Dermis microvascular lymphatic vessel endothelial cell (primary cell): Measurements from ENCODE around the gene CNMD. TPM values are rescaled to one million over a fixed set of nuclear protein-coding genes. Genes with fewer than 3 reads are reported as not detected.
"Not testable (repeated sequence)": the region's sequence is repeated elsewhere in the genome, so short reads cannot be mapped to it uniquely, and the experiment has no call there.

Experiments
- DNase-seq, 2 donors: peaks; one replicate each; pipeline versions ENCODE4 v3.0.0 to v3.0.0-alpha.2; 2010; ENCODE audit warnings: low read depth in 2 of 2
- total RNA-seq: library from RNA; depleted of rRNA; stranded (reverse); fragments of >200 nt; gene quantifications from 2 replicates; pipeline ENCODE4 v1.2.1, GENCODE V29; 2014

The CNMD gene
- total RNA-seq, 1 donor from 2014 or later = not detected

DNA sequence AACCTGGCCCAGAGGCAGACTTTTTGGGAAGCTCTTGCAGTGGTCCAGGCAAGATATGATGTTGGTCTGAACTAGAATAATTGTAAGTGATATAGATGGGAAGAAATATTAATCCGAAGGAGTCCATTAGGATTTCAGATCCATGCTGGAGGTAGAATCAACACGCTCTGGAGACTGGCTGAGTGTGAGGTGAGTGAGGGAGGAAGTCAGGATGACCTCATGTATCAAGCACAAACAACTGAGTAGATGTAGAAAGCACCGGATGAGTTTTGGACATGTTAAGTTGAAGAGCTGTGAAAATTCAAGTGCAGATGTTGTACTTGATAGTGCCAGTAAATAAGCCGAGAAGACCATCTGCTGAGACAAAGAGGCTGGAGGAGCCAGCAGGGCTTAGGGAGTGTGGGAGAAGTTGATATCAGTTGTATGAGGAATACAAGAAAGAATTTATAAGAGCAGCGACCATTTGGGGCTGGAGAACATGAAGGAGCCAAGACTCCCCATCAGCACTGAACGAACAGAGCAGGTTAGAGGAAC, 5.3 kb upstream of the CNMD start:
- no peak for DNase-seq

DNA sequence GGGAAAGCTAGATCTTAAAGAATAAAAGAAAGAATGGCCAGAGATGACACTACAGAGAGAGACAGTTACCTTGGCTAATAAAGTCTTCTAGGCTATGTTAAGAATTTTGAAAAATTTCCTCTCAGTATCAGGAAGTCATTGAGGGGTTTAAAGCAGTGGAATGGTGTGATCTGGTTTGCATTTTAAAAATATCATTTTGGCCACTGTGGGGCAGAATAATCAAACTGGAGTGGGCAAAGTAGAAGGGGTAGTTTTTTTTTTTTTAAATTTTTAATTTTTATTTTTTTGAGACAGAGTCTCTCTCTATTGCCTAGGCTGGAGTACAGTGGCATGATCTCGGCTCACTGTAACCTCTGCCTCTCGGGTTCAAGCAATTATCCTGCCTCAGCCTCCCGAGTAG, 4.4 kb upstream of the CNMD start:
- DNase-seq = no peak

- DNase-seq = no peak
Observed at GRCh38 chr13:52743569-52743968, 3.9 kb upstream of the CNMD start.

DNA sequence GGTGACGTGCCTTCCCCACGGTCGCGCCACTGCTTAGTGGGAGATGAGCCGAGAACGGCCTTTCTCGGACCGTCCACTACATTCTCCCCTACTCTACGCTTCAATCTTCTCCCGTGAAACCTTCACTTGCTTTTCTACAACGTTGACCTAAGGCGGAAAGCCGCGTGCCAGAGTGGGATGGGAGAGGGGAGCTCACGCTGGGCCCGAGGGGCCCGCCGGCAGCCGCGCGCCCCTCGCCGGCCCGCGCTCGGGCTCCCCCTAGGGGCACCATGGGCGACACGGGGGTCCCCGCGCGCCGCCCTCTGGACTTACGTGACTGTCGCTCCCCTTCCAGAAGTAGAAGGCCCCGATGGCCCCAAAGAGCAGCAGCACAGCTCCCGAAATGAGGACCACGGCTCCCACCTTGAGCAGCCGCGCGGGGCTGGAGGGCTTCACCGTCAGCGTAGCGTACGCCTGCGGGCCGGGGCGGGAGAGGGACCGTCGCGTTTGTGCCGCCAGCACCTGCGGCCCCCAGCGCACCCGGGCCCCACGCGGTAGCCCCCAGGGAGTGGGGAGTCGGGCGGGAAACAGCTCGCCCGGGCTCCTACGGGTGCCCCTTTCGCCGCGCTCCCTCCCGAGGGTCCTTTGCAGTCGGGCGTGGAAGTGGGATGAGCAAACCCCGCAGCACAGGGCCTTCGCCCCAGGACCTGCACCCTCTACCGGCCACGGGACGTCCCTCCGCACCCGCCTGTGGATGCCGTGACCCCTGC, 727 bp downstream of the CNMD start:
- DNase-seq = peak in 1 of 2 donors; percentile 34

GRCh38 chr13:52737965-52738364, 1.7 kb downstream of the CNMD start:
- DNase-seq = no peak

DNA sequence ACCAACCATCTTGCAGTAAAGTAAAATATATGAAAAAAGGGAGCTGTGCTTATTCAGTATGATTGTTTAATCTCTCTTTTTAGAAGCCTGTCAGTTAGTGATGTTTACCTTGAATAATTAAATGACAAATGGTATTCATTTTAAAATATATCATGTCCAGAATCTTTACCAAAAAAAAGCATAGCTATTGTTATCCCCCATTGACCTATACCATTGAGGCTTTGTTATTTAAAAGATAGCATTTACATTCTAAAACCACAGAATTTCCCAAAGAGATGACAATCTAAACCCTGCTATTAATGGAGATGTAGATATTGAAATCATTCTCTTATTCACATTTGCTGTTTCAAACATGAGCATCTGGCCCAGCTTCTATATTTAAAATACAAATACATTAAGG, 2.2 kb downstream of the CNMD start:
- DNase-seq = no peak

DNA sequence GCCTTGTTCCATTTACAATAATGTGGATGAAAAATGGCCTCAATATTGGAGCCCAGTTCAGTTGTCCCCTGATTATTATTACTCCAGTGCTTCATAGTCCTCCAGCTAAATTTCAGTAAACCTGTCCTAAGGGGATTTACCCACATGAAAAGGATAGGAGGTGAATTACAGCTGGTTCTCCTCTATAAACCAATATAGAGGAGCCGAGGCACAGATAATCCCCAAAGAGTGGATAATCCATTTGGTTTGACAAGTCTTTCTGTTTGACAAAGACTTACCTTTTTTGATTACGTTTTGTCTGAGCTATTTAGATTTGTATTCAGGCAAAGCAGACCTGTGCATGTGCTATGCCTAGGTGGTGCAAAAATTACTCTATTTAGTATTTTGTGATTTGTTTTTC, 2.7 kb downstream of the CNMD start:
- DNase-seq = no peak

GRCh38 chr13:52734075-52734623, 5.5 kb downstream of the CNMD start:
- DNase-seq = no peak

DNA sequence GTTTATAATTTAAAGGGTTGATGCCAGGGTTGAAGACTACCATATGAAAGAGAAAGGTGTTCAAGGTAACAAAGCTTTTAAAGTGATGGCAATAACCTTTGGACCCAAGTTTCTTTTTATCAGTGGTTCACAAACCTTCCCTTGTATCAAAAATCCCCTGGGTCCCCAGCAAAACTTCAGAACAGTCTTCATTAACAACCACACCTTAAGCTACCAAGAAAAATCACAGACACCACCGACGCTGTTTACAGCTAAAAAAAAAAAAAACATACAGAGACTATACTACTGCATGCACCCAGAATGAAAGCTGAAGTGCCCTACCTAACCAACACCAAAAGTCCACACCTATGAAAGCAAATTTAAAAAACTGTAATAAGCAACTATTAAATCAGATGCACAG, 13.4 kb downstream of the CNMD start:
- DNase-seq = no peak

- no peak for DNase-seq
Observed at GRCh38 chr13:52725302-52725701, 14.3 kb downstream of the CNMD start.

DNA sequence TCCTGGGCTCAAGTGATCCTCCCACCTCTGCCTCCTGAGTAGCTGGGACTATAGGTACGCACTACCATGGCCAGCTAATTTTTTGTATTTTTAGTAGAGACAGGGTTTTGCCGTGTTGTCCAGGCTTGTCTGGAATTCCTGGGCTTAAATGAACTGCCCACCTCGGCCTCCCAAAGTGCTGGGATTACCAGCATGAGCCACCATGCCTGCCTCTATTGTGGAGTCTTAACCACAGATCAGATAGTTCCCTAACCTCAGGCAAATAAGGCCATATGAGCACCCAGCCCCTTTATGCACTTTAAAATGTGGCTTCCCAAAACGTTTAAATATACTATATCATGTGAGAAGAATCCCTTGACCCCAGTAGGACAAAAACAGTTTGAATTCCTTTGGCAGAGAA, 16.4 kb downstream of the CNMD start:
- DNase-seq = no peak

- DNase-seq = not testable (repeated sequence)
Observed at GRCh38 chr13:52721356-52721755, 18.3 kb downstream of the CNMD start.

- not testable (repeated sequence) for DNase-seq
Observed at GRCh38 chr13:52720904-52721303, 18.7 kb downstream of the CNMD start.

DNA sequence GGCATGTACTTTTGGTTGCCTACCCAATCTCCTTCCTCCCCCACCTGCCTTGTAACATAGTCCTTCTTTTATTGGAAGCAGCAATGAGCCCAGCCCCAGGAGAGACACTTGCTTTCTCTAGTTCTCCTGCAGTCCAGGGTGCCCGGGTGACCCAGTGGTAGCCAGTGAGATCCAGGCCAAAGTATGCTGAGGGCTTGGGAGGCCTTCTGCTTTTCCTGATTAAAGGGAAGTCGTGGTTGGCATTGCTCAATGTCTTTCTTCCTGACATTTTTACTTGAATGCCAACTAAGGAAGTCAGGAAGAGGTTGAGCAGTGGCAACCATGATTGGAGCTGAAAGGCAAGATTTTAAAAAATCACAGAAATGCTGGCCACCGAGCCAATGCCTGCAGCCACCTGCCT, 25.7 kb downstream of the CNMD start:
- DNase-seq = no peak

- no peak for DNase-seq
Observed at GRCh38 chr13:52712385-52712784, 27.2 kb downstream of the CNMD start.

DNA sequence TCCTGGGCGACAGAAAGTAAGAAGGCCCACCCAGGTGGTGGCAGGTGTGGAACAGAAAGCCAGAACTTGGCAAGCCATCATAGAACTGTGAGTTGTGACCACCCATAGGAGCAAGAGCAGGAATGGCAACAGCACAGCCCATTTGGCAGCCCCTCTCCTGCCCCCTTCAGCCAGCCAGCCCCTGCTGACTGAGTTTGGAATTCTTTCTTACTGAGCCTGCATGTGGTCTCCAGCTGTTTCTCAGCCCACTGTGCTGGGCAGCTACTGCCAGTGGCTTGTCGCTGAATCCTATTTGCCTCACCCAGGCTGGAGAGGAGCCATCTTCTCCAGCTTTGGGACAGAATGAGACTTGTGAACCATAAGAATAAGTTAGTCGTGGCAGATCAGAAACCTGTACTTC, 28.3 kb downstream of the CNMD start:
- DNase-seq = no peak

DNA sequence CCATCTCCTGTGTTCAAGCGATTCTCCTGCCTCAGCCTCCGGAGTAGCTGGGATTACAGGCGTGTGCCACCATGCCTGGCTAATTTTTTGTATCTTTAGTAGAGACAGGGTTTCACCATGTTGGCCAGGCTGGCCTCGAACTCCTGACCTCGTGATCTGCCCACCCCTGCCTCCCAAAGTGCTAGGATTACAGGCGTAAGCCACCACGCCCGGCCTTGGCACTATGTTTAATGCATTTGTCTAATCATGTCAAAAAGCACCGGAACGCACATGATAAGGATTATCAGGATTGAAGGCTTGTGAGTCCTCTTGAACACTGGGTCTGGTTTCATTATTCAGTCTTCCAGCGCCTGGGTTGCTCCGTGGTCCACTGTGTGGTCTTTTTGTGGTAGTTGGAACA, 31.4 kb downstream of the CNMD start:
- not testable (repeated sequence) for DNase-seq

GRCh38 chr13:52707375-52707774, 32.2 kb downstream of the CNMD start:
- no peak for DNase-seq

DNA sequence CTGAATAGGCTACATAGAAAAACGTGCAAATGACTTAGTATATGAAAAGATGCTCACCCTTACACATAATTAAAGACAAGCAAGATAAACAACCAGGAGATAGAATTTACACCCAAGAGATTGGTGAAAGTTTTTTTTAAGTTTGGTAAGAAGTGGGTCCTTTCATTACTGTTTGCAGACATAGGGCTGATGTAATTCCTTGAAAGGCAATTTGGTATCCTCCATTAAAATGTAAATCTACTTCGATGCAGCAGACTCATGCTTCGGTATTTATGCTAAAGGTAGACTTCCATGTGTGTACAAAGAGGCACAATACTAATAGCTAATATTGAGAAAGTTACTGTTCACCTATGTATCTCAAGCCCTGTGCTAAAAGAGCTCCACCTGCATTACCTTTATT, 33.5 kb downstream of the CNMD start:
- DNase-seq = no peak

DNA sequence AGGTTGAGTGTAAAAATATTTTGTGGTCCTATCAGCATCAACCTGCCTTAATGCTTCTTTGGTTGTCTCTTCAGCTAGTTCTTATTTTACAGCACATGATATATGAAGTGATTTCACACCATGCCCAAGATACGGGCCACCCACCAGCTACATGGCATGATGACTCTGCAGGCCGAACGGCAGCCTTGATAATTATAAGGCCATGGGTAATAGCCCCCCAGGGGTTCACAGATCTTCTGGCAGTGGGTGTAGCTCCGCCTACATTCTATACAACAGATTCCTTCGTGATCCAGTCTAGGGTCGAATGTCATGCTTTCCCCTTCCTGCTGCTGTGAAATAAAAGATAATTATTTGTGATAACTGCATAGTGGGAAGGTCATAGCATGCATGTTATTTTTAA, 36.1 kb downstream of the CNMD start:
- no peak for DNase-seq

GRCh38 chr13:52701728-52702465, 37.7 kb downstream of the CNMD start:
- peak; percentile 26 to 55 for DNase-seq

- no peak for DNase-seq
Observed at GRCh38 chr13:52696566-52696965, 43.1 kb downstream of the CNMD start.

DNA sequence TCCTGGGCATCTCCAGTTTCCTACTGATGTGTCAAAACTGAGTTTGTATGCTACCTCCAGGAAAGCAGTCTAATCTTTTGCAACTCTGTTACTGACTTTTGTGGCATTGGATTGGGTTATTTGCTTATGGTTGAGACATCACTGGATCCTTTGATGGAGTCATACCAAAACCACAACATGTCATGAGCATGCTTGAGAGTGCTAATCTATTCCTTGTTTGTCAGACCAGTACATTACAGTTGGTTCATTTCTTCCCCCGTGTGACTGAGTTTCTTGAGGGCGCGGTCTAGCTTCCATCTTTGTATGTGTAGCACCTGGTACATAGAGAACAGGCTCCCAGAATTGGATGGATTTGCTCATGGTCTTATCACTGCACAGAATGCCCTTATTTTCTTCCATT, 43.8 kb downstream of the CNMD start:
- no peak for DNase-seq
